HL-60 (cell line): Measurements from ENCODE around the gene PI4K2A.
A peak's percentile ranks its signal among the peaks of the same experiment; 100 is the strongest.

ENCODE experiments used
- CTCF ChIP-seq: IDR thresholded peaks from one replicate; pipeline ENCODE4 v1.5.1; 2011; ENCODE audit warnings: low read length, control low read depth, inconsistent platforms; ENCODE audit not compliant: insufficient read depth
- POLR2AphosphoS5 ChIP-seq: IDR thresholded peaks from 2 replicates; pipeline ENCODE4 v1.6.1; 2012; ENCODE audit warnings: low read depth
- SPI1 ChIP-seq: IDR thresholded peaks from 2 replicates; pipeline ENCODE4 v1.6.1; 2012; ENCODE audit warnings: low read depth, mild to moderate bottlenecking, borderline replicate concordance

GRCh38 chr10:97640868-97641811 lies 669 bp downstream of the PI4K2A start:
- peak; percentile 35; the same call in 1 of the 2 replicates for TF ChIP-seq SPI1
- no peak for TF ChIP-seq POLR2AphosphoS5
- no peak for TF ChIP-seq CTCF
